IMR-90 (cell line): ENCODE data around the gene FOXN4. TPM values are rescaled to one million over a fixed set of nuclear protein-coding genes. Genes with fewer than 3 reads are reported as not detected.

Source experiments
- ATAC-seq: fragments of 200-7000 bp; cut with Tn5 transposase; 2 replicates; pipeline ENCODE4 v1.9.1; 2020; ENCODE audit warnings: low read depth, mild to moderate bottlenecking, moderate library complexity
- BruUV-seq: library from RNA; stranded (reverse); fragments of 400-500 nt; replicated peaks from 2 replicates; lab custom pipeline; 2021; lab: Mats Ljungman, UMichigan
- CTCF ChIA-PET: fragments of 300-600 bp; formaldehyde crosslinking; extraction: SDS; loops from one replicate; lab custom pipeline; 2021; ENCODE audit warnings: antibody characterized with exemption; lab: Yijun Ruan, JAX
- POLR2A ChIA-PET: fragments of 300-600 bp; sonication (Branson Sonifier 250); formaldehyde crosslinking; loops from one replicate; lab custom pipeline; 2022; ENCODE audit warnings: antibody characterized with exemption; ENCODE audit not compliant: unreplicated experiment; lab: Charles Lee
- DNase-seq: peaks from one replicate; pipeline ENCODE4 v3.0.0; 2013
- H2AFZ ChIP-seq: replicated peaks from 2 replicates; pipeline ENCODE3; 2013; ENCODE audit warnings: low read length, mild to moderate bottlenecking; ENCODE audit not compliant: poor library complexity
- H2AK5ac ChIP-seq: 2 replicates; pipeline ENCODE4 v1.6.1; 2013; ENCODE audit warnings: low read depth, low read length, inconsistent platforms
- H2AK9ac ChIP-seq: replicated peaks from 2 replicates; pipeline ENCODE3; 2013; ENCODE audit warnings: mild to moderate bottlenecking, low read depth, low read length, moderate library complexity; ENCODE audit not compliant: poor library complexity
- H2BK120ac ChIP-seq: 2 replicates; pipeline ENCODE4 v1.6.1; 2013; ENCODE audit warnings: low read depth, low read length, inconsistent platforms
- H2BK15ac ChIP-seq: 3 replicates; pipeline ENCODE4 v1.6.1; 2013; ENCODE audit warnings: low read depth, low read length, inconsistent platforms
- H2BK20ac ChIP-seq: 2 replicates; pipeline ENCODE4 v1.6.1; 2013; ENCODE audit warnings: low read depth, mild to moderate bottlenecking, inconsistent platforms, low read length, moderate library complexity
- H2BK5ac ChIP-seq: 2 replicates; pipeline ENCODE4 v1.6.1; 2013; ENCODE audit warnings: mild to moderate bottlenecking, low read depth, low read length, inconsistent platforms; ENCODE audit not compliant: poor library complexity, severe bottlenecking
- H3K14ac ChIP-seq: replicated peaks from 2 replicates; pipeline ENCODE4 v1.6.1; 2013; ENCODE audit warnings: low read depth, low read length, inconsistent platforms
- H3K18ac ChIP-seq: 2 replicates; pipeline ENCODE4 v1.6.1; 2013; ENCODE audit warnings: low read depth, low read length, control low read depth
- H3K23ac ChIP-seq: 2 replicates; pipeline ENCODE4 v1.6.1; 2013; ENCODE audit warnings: low read depth, low read length, inconsistent platforms
- H3K27ac ChIP-seq: 2 replicates; pipeline ENCODE4 v1.5.1; 2013; ENCODE audit warnings: mild to moderate bottlenecking, control low read depth, low read length; ENCODE audit not compliant: insufficient read depth
- H3K27me3 ChIP-seq: 2 replicates; pipeline ENCODE4 v1.6.1; 2013; ENCODE audit warnings: low read length; ENCODE audit not compliant: control insufficient read depth, insufficient read depth
- H3K36me3 ChIP-seq: 2 replicates; pipeline ENCODE4 v1.6.1; 2013; ENCODE audit warnings: low read length, mixed read lengths; ENCODE audit not compliant: control insufficient read depth, insufficient read depth
- H3K4ac ChIP-seq: 2 replicates; pipeline ENCODE4 v1.6.1; 2013; ENCODE audit warnings: low read depth, low read length, inconsistent platforms
- H3K4me1 ChIP-seq: 2 replicates; pipeline ENCODE4 v1.6.1; 2013; ENCODE audit warnings: low read length, mixed read lengths; ENCODE audit not compliant: control insufficient read depth, insufficient read depth
- H3K4me2 ChIP-seq: 2 replicates; pipeline ENCODE4 v1.6.1; 2013; ENCODE audit warnings: low read depth, mild to moderate bottlenecking, control low read depth, low read length, moderate library complexity
- H3K4me3 ChIP-seq: 2 replicates; pipeline ENCODE4 v1.5.1; 2013; ENCODE audit warnings: low read depth, mild to moderate bottlenecking, control low read depth, low read length, moderate library complexity; ENCODE audit not compliant: insufficient read depth
- H3K56ac ChIP-seq: 2 replicates; pipeline ENCODE4 v1.6.1; 2013; ENCODE audit warnings: low read length, inconsistent platforms; ENCODE audit not compliant: insufficient read depth; ENCODE audit errors: extremely low read depth
- H3K79me1 ChIP-seq, 2 experiments: 2 replicates each; pipeline ENCODE4 v1.6.1; 2013; ENCODE audit warnings: low read length in 2 of 2, inconsistent platforms in 1 of 2, low read depth in 1 of 2
- H3K9ac ChIP-seq: 2 replicates; pipeline ENCODE4 v1.6.1; 2013; ENCODE audit warnings: low read depth, low read length, control low read depth
- H3K9me1 ChIP-seq: 2 replicates; pipeline ENCODE4 v1.6.1; 2013; ENCODE audit warnings: low read length, inconsistent platforms; ENCODE audit not compliant: insufficient read depth
- H3K9me3 ChIP-seq: 2 replicates; pipeline ENCODE4 v1.6.1; 2013; ENCODE audit warnings: low read length; ENCODE audit not compliant: control insufficient read depth, insufficient read depth
- H4K20me1 ChIP-seq: 2 replicates; pipeline ENCODE4 v1.6.1; 2013; ENCODE audit warnings: low read length, inconsistent platforms; ENCODE audit not compliant: insufficient read depth
- H4K5ac ChIP-seq: 2 replicates; pipeline ENCODE4 v1.6.1; 2013; ENCODE audit warnings: mild to moderate bottlenecking, low read depth, low read length, control low read depth
- H4K8ac ChIP-seq, 2 experiments: 2 replicates each; pipeline ENCODE4 v1.6.1; 2013; ENCODE audit warnings: low read depth in 2 of 2, low read length in 2 of 2, control low read depth in 1 of 2, inconsistent platforms in 1 of 2
- H4K91ac ChIP-seq: 2 replicates; pipeline ENCODE4 v1.6.1; 2013; ENCODE audit warnings: low read depth, low read length, inconsistent platforms; ENCODE audit not compliant: insufficient read depth
- BHLHE40 ChIP-seq: fragments of 150-350 bp; IDR thresholded peaks from 2 replicates; pipeline ENCODE4 v1.6.1; 2016; ENCODE audit warnings: mild to moderate bottlenecking, low read depth, low read length
- CEBPB ChIP-seq: IDR thresholded peaks from 2 replicates; pipeline ENCODE4 v1.6.1; 2012; ENCODE audit warnings: low read depth, low read length, improper control_type of control experiment
- CHD1 ChIP-seq: IDR thresholded peaks from 2 replicates; pipeline ENCODE4 v1.6.1; 2012; ENCODE audit warnings: low read depth, low read length, improper control_type of control experiment
- CTCF ChIP-seq: conservative IDR thresholded peaks from 2 replicates; pipeline ENCODE4 v1.5.1; 2012; ENCODE audit warnings: mild to moderate bottlenecking, low read depth, low read length, improper control_type of control experiment
- ELK1 ChIP-seq: fragments of 150-350 bp; IDR thresholded peaks from 2 replicates; pipeline ENCODE4 v1.6.1; 2016; ENCODE audit warnings: low read depth, mild to moderate bottlenecking, low read length, moderate library complexity, borderline replicate concordance
- FOS ChIP-seq: fragments of 150-350 bp; IDR thresholded peaks from 2 replicates; pipeline ENCODE4 v1.6.1; 2016; ENCODE audit warnings: low read depth, low read length
- MAFK ChIP-seq: IDR thresholded peaks from 2 replicates; pipeline ENCODE4 v1.6.1; 2012; ENCODE audit warnings: low read depth, low read length, improper control_type of control experiment
- MAZ ChIP-seq: IDR thresholded peaks from 2 replicates; pipeline ENCODE4 v1.6.1; 2012; ENCODE audit warnings: low read depth, mild to moderate bottlenecking, low read length, improper control_type of control experiment, moderate library complexity, borderline replicate concordance
- MXI1 ChIP-seq: IDR thresholded peaks from 2 replicates; pipeline ENCODE4 v1.6.1; 2012; ENCODE audit warnings: low read depth, mild to moderate bottlenecking, low read length, moderate library complexity, borderline replicate concordance
- NFE2L2 ChIP-seq: fragments of 150-350 bp; IDR thresholded peaks from 2 replicates; pipeline ENCODE4 v1.6.1; 2016; ENCODE audit warnings: low read depth, mild to moderate bottlenecking, low read length
- POLR2A ChIP-seq: IDR thresholded peaks from 2 replicates; pipeline ENCODE4 v1.6.1; 2012; ENCODE audit warnings: mild to moderate bottlenecking, low read depth, low read length
- RAD21 ChIP-seq: IDR thresholded peaks from 2 replicates; pipeline ENCODE4 v1.6.1; 2012; ENCODE audit warnings: low read length, improper control_type of control experiment
- RCOR1 ChIP-seq: IDR thresholded peaks from 2 replicates; pipeline ENCODE4 v1.6.1; 2012; ENCODE audit warnings: mild to moderate bottlenecking, low read length, improper control_type of control experiment; ENCODE audit not compliant: insufficient replicate concordance
- RFX5 ChIP-seq: IDR thresholded peaks from 2 replicates; pipeline ENCODE4 v1.8.0; 2012; ENCODE audit warnings: low read depth, mild to moderate bottlenecking, low read length, moderate library complexity
- SMC3 ChIP-seq: fragments of 150-350 bp; IDR thresholded peaks from 2 replicates; pipeline ENCODE4 v1.6.1; 2016; ENCODE audit warnings: low read depth, mild to moderate bottlenecking, antibody characterized with exemption, low read length, moderate library complexity
- USF2 ChIP-seq: fragments of 150-350 bp; IDR thresholded peaks from 2 replicates; pipeline ENCODE4 v1.6.1; 2017; ENCODE audit warnings: mild to moderate bottlenecking, antibody characterized with exemption, low read length, low read depth
- WGBS, 2 experiments: methylation state at CpG; one replicate each; pipeline versions ENCODE4 v1.1.5 to v1.1.7; 2013; ENCODE audit warnings: missing lambda C conversion rate in 2 of 2; ENCODE audit not compliant: insufficient read length in 1 of 2; ENCODE audit errors: extremely low coverage in 2 of 2; 5-methylcytosine and 5-hydroxymethylcytosine counted together
- dilution Hi-C: fragments of 300-500 bp; cut with HindIII; formaldehyde crosslinking; loops from one replicate; pipeline ENCODE4 v1.14.3; 2018; ENCODE audit warnings: low sequenced_read_pairs; ENCODE audit not compliant: unreplicated experiment
- in situ Hi-C: fragments of 300-500 bp; cut with MboI; formaldehyde crosslinking; loops from 3 replicates; pipeline ENCODE4 v1.14.3; 2019; ENCODE audit warnings: low sequenced_read_pairs, inconsistent platforms, mixed read lengths
- intact Hi-C: fragments of 100-400 bp; cut with micrococcal nuclease; formaldehyde crosslinking; loops from 2 replicates; pipeline ENCODE4 v1.10.0; 2022
- polyA plus RNA-seq, 3 experiments: library from polyadenylated mRNA; depleted of rRNA; stranded (reverse); fragments of >200 nt; gene quantifications; 2 replicates each; pipeline ENCODE4 v1.2.3, GENCODE V29; 2012; ENCODE audit warnings: low replicate concordance in 1 of 3
- total RNA-seq: library from RNA; depleted of rRNA; stranded (reverse); fragments of >200 nt; gene quantifications from 2 replicates; pipeline ENCODE4 v1.2.3, GENCODE V29; 2012

FOXN4 gene
- total and polyA plus RNA-seq, 2 of the 4 experiments (the other 2 are of a cell fraction), result not detected

GRCh38 chr12:109278912-109279311 is 30.2 kb downstream of the FOXN4 start:
- in situ Hi-C loops (no loop called here), intact Hi-C loops (no loop called here), dilution Hi-C loops (no loop called here)
- Histone ChIP-seq H3K9me1 (0 out of 2 replicates have a peak, but pooled peaks cover 5% of the 10 kb centered on the region), H3K27me3 (peaks cover 5% of the 10 kb centered on the region; the same call in 1 of the 2 replicates), H2AFZ (no peak overlapping the region), H4K20me1 (no peaks in the 10 kb centered on the region), H2BK5ac (no peak overlapping the region), H2BK15ac (no peak overlapping the region), H3K4me2 (no peak overlapping the region), H3K9ac (no peak overlapping the region), H3K4ac (no peak overlapping the region), H2BK20ac (no peak overlapping the region), H3K18ac (no peak overlapping the region), H2BK120ac (no peak overlapping the region), H2AK9ac (no peak overlapping the region), H3K36me3 (no peaks in the 10 kb centered on the region), H3K79me1 (no peaks in the 10 kb centered on the region), H3K56ac (no peak overlapping the region), H4K5ac (no peak overlapping the region), H2AK5ac (no peak overlapping the region), H3K4me1 (no peaks in the 10 kb centered on the region), H3K4me3 (no peak overlapping the region), H4K8ac (no peak overlapping the region), H3K14ac (no peak overlapping the region), H3K9me3 (no peaks in the 10 kb centered on the region), H3K23ac (no peak overlapping the region), H3K27ac (no peak overlapping the region), H4K91ac (no peak overlapping the region)
- ATAC-seq (no peak), DNase-seq (no peak)
- BruUV-seq, result no TSS peak
- no peak for TF ChIP-seq FOS
- no peak for TF ChIP-seq MAFK
- no peak for TF ChIP-seq ELK1
- no peak for TF ChIP-seq USF2
- TF ChIP-seq NFE2L2, result no peak
- no peak for TF ChIP-seq CHD1
- no peak for TF ChIP-seq CEBPB
- TF ChIP-seq MXI1, result no peak
- no peak for TF ChIP-seq BHLHE40
- no peak for TF ChIP-seq RCOR1
- TF ChIP-seq MAZ, result no peak
- TF ChIP-seq CTCF, result no peak
- no peak for TF ChIP-seq RFX5
- no peak for TF ChIP-seq SMC3
- TF ChIP-seq POLR2A, result no peak
- no peak for TF ChIP-seq RAD21
- POLR2A ChIA-PET, result no interaction called here
- 89% methylated on average over 3 of the region's 10 CpGs; no CpG with 5 or more reads in 1 of the 2 experiments for WGBS, 2 experiments
- CTCF ChIA-PET, result no interaction called here
